Gastrocnemius medialis (tissue), 4 donors: ENCODE results near the gene ANXA4.

Experiments
- POLR2A ChIP-seq, 2 donors: fragments of 450-650 bp; IDR thresholded peaks; one replicate each; pipeline ENCODE4 v1.6.1; 2017; ENCODE audit warnings: antibody characterized with exemption in 2 of 2, mild to moderate bottlenecking in 2 of 2, moderate library complexity in 2 of 2
- TF ChIP-seq, protein P1 (sequence below), 5 experiments: fragments of 450-650 bp in 3 of 5; fragments of 200-600 bp in 2 of 5; sonication (generic) in 2 of 5; IDR thresholded peaks in 4 of 5; conservative IDR thresholded peaks in 1 of 5; 1 replicate in 4 of 5; 2 replicates in 1 of 5; pipeline ENCODE4 v1.5.1; 2016 to 2019; ENCODE audit warnings: antibody characterized with exemption in 5 of 5, mild to moderate bottlenecking in 3 of 5, moderate library complexity in 3 of 5

DNA sequence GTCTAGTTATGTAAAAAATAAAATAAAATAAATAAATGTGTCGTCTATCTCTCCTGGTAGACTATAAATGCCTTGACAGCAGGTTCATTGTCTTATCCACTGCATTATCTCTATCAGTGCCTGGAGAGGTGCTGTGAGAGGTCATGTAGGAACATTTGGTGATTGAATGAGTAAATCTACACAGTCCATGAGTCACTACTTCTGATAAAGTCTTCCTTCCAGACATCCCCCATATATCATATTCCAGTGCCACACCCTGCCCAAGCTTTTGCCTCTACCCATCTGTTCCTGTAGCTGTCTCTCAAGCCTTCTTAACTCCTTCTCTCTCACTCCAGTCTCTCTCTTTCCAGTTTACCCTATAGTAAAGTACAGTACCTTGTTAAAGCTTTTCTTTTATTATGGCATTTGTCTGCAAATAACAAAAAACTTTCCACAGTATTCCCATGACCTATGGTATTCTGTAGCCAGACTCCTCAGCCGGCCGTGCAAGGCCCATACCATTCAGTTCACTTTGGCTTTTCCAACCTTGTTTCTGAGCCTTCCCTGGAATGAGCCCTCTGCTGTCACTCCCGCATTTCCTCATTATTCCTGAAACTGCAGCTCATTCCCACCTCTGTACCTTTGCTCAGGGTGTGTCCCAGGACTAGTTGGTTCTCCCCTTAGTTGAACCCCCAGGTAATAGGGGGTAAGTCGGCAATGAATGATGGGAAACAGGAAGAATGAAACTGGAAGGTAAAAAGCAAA, 37.5 kb downstream of the ANXA4 start:
- TF ChIP-seq POLR2A (IDR thresholded peaks at IDR 0.05), result no peak
- TF ChIP-seq, protein P1, sequence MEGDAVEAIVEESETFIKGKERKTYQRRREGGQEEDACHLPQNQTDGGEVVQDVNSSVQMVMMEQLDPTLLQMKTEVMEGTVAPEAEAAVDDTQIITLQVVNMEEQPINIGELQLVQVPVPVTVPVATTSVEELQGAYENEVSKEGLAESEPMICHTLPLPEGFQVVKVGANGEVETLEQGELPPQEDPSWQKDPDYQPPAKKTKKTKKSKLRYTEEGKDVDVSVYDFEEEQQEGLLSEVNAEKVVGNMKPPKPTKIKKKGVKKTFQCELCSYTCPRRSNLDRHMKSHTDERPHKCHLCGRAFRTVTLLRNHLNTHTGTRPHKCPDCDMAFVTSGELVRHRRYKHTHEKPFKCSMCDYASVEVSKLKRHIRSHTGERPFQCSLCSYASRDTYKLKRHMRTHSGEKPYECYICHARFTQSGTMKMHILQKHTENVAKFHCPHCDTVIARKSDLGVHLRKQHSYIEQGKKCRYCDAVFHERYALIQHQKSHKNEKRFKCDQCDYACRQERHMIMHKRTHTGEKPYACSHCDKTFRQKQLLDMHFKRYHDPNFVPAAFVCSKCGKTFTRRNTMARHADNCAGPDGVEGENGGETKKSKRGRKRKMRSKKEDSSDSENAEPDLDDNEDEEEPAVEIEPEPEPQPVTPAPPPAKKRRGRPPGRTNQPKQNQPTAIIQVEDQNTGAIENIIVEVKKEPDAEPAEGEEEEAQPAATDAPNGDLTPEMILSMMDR (IDR thresholded peaks at IDR 0.05 in 4 of 5, conservative IDR thresholded peaks at IDR 0.05 in 1 of 5), result no peak
